Loucy (cell line): Measurements from ENCODE around the gene NMRK1.

Source experiments
- H2AFZ ChIP-seq: fragments of 200-600 bp; sonication (generic); 2 replicates; pipeline ENCODE4 v1.6.0; 2016; ENCODE audit warnings: antibody characterized with exemption, mild to moderate bottlenecking, low read length, moderate library complexity
- H3F3A ChIP-seq: fragments of 200-600 bp; 2 replicates; pipeline ENCODE4 v1.6.0; 2016; ENCODE audit warnings: antibody characterized with exemption, low read depth, mild to moderate bottlenecking
- H3K27me3 ChIP-seq: fragments of 200-600 bp; sonication (generic); 2 replicates; pipeline ENCODE4 v1.6.1; 2014; ENCODE audit warnings: low read length, mild to moderate bottlenecking; ENCODE audit not compliant: insufficient read depth, poor library complexity, severe bottlenecking
- H3K36me3 ChIP-seq: fragments of 200-600 bp; sonication (generic); 2 replicates; pipeline ENCODE4 v1.6.1; 2016; ENCODE audit warnings: low read length; ENCODE audit not compliant: insufficient read depth
- H3K4me1 ChIP-seq: fragments of 200-600 bp; sonication (generic); 2 replicates; pipeline ENCODE4 v1.5.1; 2014; ENCODE audit warnings: low read length, mild to moderate bottlenecking; ENCODE audit not compliant: insufficient read depth, poor library complexity, severe bottlenecking
- H3K4me2 ChIP-seq: fragments of 200-600 bp; sonication (generic); 2 replicates; pipeline ENCODE4 v1.6.0; 2014; ENCODE audit warnings: antibody characterized with exemption, low read length, low read depth, mild to moderate bottlenecking; ENCODE audit not compliant: poor library complexity, severe bottlenecking
- H3K4me3 ChIP-seq: fragments of 200-600 bp; sonication (generic); 2 replicates; pipeline ENCODE4 v1.5.1; 2014; ENCODE audit warnings: low read length, mild to moderate bottlenecking, mixed read lengths; ENCODE audit not compliant: poor library complexity, severe bottlenecking
- H3K79me2 ChIP-seq: fragments of 200-600 bp; sonication (generic); 2 replicates; pipeline ENCODE4 v1.6.1; 2014; ENCODE audit warnings: low read length; ENCODE audit not compliant: insufficient read depth
- H3K9ac ChIP-seq: fragments of 200-600 bp; sonication (generic); 2 replicates; pipeline ENCODE4 v1.6.0; 2014; ENCODE audit warnings: mild to moderate bottlenecking, low read depth, low read length, moderate library complexity; ENCODE audit not compliant: poor library complexity, severe bottlenecking
- H3K9me2 ChIP-seq: fragments of 200-600 bp; sonication (generic); replicated peaks from 2 replicates; pipeline ENCODE4 v1.6.1; 2016; ENCODE audit warnings: low read depth, low read length, mixed read lengths
- H3K9me3 ChIP-seq: fragments of 200-600 bp; sonication (generic); 2 replicates; pipeline ENCODE4 v1.6.1; 2014; ENCODE audit warnings: mild to moderate bottlenecking, antibody characterized with exemption, low read length, low read depth; ENCODE audit not compliant: insufficient read depth
- H4K20me1 ChIP-seq: fragments of 200-600 bp; sonication (generic); 2 replicates; pipeline ENCODE4 v1.6.0; 2014; ENCODE audit warnings: antibody characterized with exemption, low read length, mild to moderate bottlenecking; ENCODE audit not compliant: insufficient read depth, poor library complexity, severe bottlenecking
- CTCF ChIP-seq: fragments of 200-600 bp; sonication (generic); conservative IDR thresholded peaks from 2 replicates; pipeline ENCODE4 v1.5.1; 2014; ENCODE audit warnings: mild to moderate bottlenecking, antibody characterized with exemption, low read length
- EZH2phosphoT487 ChIP-seq: fragments of 200-600 bp; IDR thresholded peaks from 2 replicates; pipeline ENCODE4 v1.6.1; 2018; ENCODE audit warnings: antibody characterized with exemption, mild to moderate bottlenecking, moderate library complexity, borderline replicate concordance

Gene NMRK1

DNA sequence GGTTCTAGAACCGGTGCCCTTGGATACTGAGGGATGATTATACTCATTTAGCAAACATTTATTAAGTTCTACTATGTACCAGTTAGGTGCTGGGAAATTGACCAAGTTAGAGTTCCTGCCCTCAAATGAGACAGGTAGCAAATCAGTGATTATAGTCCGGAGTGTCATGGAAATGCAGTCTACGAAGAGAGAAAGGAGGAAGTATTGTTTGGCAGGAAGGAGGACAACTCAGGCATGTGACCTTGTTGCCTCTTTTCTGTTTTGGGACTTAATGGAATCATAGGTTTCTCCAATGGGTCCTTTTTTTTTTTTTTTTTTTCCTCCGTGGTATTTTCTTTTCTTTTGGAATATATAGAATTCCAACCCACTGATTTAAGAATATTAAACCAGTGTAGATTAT is 28.4 kb upstream of the NMRK1 start:
- Histone ChIP-seq H4K20me1 (no peaks in the 10 kb centered on the region), H3K4me1 (no peaks in the 10 kb centered on the region), H3K9ac (no peak overlapping the region), H3K4me3 (no peak overlapping the region), H3F3A (no peaks in the 10 kb centered on the region), H3K79me2 (peaks cover 36% of the 10 kb centered on the region; the same call in 1 of the 2 replicates), H3K36me3 (peaks cover 36% of the 10 kb centered on the region), H3K27me3 (no peaks in the 10 kb centered on the region), H2AFZ (no peak overlapping the region), H3K4me2 (no peak overlapping the region), H3K9me2 (no peaks in the 10 kb centered on the region), H3K9me3 (no peaks in the 10 kb centered on the region)
- TF ChIP-seq EZH2phosphoT487 (no peak), CTCF (no peak)

DNA sequence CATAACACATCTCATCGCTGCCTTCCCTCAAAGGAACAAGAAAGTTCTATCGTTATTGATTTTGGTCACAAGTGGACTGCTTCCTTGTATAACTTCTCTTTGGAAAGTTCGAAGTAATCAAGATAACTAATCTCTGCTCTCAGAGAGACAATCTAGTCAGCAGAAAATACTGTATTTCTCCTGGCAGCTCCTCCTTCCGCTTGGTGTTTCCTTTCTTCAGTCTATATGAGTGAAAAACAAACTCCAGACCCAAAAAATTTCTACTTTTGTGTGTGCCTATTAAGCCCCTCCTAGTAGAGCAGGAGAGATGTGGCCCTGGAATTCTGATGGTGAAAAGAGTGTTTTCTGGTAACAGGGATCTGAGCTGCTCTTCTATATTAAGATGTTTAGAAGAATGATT is 24.8 kb upstream of the NMRK1 start:
- Histone ChIP-seq H4K20me1 (no peaks in the 10 kb centered on the region), H3K4me1 (no peaks in the 10 kb centered on the region), H3K9me2 (no peaks in the 10 kb centered on the region), H3K27me3 (no peaks in the 10 kb centered on the region), H3K4me2 (no peak overlapping the region), H3F3A (no peaks in the 10 kb centered on the region), H3K4me3 (no peak overlapping the region), H3K9me3 (no peaks in the 10 kb centered on the region), H3K9ac (no peak overlapping the region), H3K36me3 (0 out of 2 replicates have a peak, but pooled peaks cover 5% of the 10 kb centered on the region), H3K79me2 (peaks cover 53% of the 10 kb centered on the region), H2AFZ (no peak overlapping the region)
- TF ChIP-seq EZH2phosphoT487 = no peak
- no peak for TF ChIP-seq CTCF

DNA sequence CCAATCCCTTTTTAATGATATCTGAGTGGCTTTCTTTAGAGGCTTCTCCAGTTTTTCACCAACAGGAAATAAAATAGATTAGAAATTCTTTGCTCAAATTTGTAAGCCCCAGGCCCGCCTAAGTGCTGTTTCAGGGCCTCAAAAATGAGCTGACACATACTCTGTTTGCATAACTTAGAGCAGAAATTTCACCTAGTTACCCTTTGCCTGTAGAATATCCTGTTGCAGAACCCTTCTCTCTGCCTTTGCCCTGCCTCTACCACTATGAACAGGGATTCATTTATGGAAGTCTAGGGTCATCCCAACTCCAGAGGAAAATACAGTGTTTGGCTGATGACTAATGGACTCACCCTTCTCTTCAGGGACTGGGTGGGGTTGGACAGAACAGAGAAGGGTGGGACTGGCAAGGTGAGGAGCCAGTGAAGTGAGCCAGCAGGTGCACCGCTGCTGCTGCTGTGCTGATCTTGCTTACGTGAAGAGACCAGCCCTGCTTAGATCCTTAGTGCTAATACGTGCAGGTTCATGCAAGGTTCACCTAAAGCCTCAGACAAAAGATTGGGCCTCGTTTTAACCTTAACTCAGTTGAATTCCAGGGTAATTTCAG is 23.2 kb upstream of the NMRK1 start:
- Histone ChIP-seq H2AFZ (no peak overlapping the region), H3K4me2 (no peak overlapping the region), H3F3A (no peaks in the 10 kb centered on the region), H4K20me1 (no peaks in the 10 kb centered on the region), H3K4me3 (no peak overlapping the region), H3K27me3 (no peaks in the 10 kb centered on the region), H3K9me3 (no peaks in the 10 kb centered on the region), H3K79me2 (peaks cover 50% of the 10 kb centered on the region), H3K36me3 (no peaks in the 10 kb centered on the region), H3K9me2 (no peaks in the 10 kb centered on the region), H3K9ac (no peak overlapping the region), H3K4me1 (no peaks in the 10 kb centered on the region)
- TF ChIP-seq CTCF (no peak), EZH2phosphoT487 (no peak)
